Measurements from ENCODE around the gene GTF2A1. TPM values are rescaled to one million over a fixed set of nuclear protein-coding genes. Genes with fewer than 3 reads are reported as not detected.

GTF2A1 gene
- polyA plus RNA-seq, 2 donors: 3.8 to 6.2 TPM

- 75 to 85% methylated on average over 1 of the region's 1 CpG for WGBS, 2 donors
- H3K4me3 ChIP-seq (ENCODE audit: low read depth in 1 of 2, low read length in 2 of 2): no peak overlapping the region
Measured at GRCh38 chr14:81157431-81157830, 63.3 kb downstream of the GTF2A1 start.

GRCh38 chr14:81153187-81153586 is 67.6 kb downstream of the GTF2A1 start:
- Histone ChIP-seq H3K9me3 (ENCODE audit: control insufficient read depth in 2 of 2, insufficient read depth in 1 of 2, low read depth in 1 of 2, low read length in 1 of 2) (no peaks in the 10 kb centered on the region), H3K4me3 (ENCODE audit: low read depth in 1 of 2, low read length in 2 of 2) (no peak overlapping the region), H3K36me3 (ENCODE audit: control insufficient read depth in 2 of 2, insufficient read depth in 2 of 2, low read length in 1 of 2) (no peaks in the 10 kb centered on the region), H3K4me1 (ENCODE audit: control insufficient read depth in 2 of 2, insufficient read depth in 2 of 2, low read length in 1 of 2) (no peaks in the 10 kb centered on the region), H3K27ac (ENCODE audit: low read depth in 2 of 2, low read length in 1 of 2) (no peak overlapping the region), H3K27me3 (ENCODE audit: control insufficient read depth in 1 of 2, insufficient read depth in 2 of 2, low read length in 2 of 2) (no peaks in the 10 kb centered on the region)
- WGBS, 2 donors: 70 to 79% methylated on average over 1 of the region's 1 CpG

More at GRCh38 chr14:81157431-81157830, 63.3 kb downstream of the GTF2A1 start:
- Histone ChIP-seq H3K27me3 (ENCODE audit: control insufficient read depth in 1 of 2, insufficient read depth in 2 of 2, low read length in 2 of 2) (no peaks in the 10 kb centered on the region), H3K27ac (ENCODE audit: low read depth in 2 of 2, low read length in 1 of 2) (no peak overlapping the region), H3K9me3 (ENCODE audit: control insufficient read depth in 2 of 2, insufficient read depth in 1 of 2, low read depth in 1 of 2, low read length in 1 of 2) (no peaks in the 10 kb centered on the region), H3K36me3 (ENCODE audit: control insufficient read depth in 2 of 2, insufficient read depth in 2 of 2, low read length in 1 of 2) (no peaks in the 10 kb centered on the region), H3K4me1 (ENCODE audit: control insufficient read depth in 2 of 2, insufficient read depth in 2 of 2, low read length in 1 of 2) (no peaks in the 10 kb centered on the region)

- H3K27ac ChIP-seq (ENCODE audit: low read depth in 2 of 2, low read length in 1 of 2): no peak overlapping the region
- no peak overlapping the region for H3K4me3 ChIP-seq (ENCODE audit: low read depth in 1 of 2, low read length in 2 of 2)
- no peaks in the 10 kb centered on the region for H3K9me3 ChIP-seq (ENCODE audit: control insufficient read depth in 2 of 2, insufficient read depth in 1 of 2, low read depth in 1 of 2, low read length in 1 of 2)
- 69 to 80% methylated on average over 4 of the region's 4 CpGs for WGBS, 2 donors
- H3K27me3 ChIP-seq (ENCODE audit: control insufficient read depth in 1 of 2, insufficient read depth in 2 of 2, low read length in 2 of 2): no peaks in the 10 kb centered on the region
- no peaks in the 10 kb centered on the region for H3K4me1 ChIP-seq (ENCODE audit: control insufficient read depth in 2 of 2, insufficient read depth in 2 of 2, low read length in 1 of 2)
- no peaks in the 10 kb centered on the region for H3K36me3 ChIP-seq (ENCODE audit: control insufficient read depth in 2 of 2, insufficient read depth in 2 of 2, low read length in 1 of 2)
Measured at GRCh38 chr14:81148635-81149034, 72.1 kb downstream of the GTF2A1 start.

- 55 to 71% methylated on average over 2 of the region's 2 CpGs for WGBS, 2 donors
- Histone ChIP-seq H3K4me3 (ENCODE audit: low read depth in 1 of 2, low read length in 2 of 2) (no peak overlapping the region), H3K36me3 (ENCODE audit: control insufficient read depth in 2 of 2, insufficient read depth in 2 of 2, low read length in 1 of 2) (no peaks in the 10 kb centered on the region), H3K27ac (ENCODE audit: low read depth in 2 of 2, low read length in 1 of 2) (no peak overlapping the region), H3K9me3 (ENCODE audit: control insufficient read depth in 2 of 2, insufficient read depth in 1 of 2, low read depth in 1 of 2, low read length in 1 of 2) (peaks cover 0 to 3% of the 10 kb centered on the region in 2 donors), H3K4me1 (ENCODE audit: control insufficient read depth in 2 of 2, insufficient read depth in 2 of 2, low read length in 1 of 2) (no peaks in the 10 kb centered on the region), H3K27me3 (ENCODE audit: control insufficient read depth in 1 of 2, insufficient read depth in 2 of 2, low read length in 2 of 2) (no peaks in the 10 kb centered on the region)
Measured at GRCh38 chr14:81147140-81147897, 73.4 kb downstream of the GTF2A1 start.

GRCh38 chr14:81144824-81145603 is 75.7 kb downstream of the GTF2A1 start:
- Histone ChIP-seq H3K4me1 (ENCODE audit: control insufficient read depth in 2 of 2, insufficient read depth in 2 of 2, low read length in 1 of 2) (no peaks in the 10 kb centered on the region), H3K36me3 (ENCODE audit: control insufficient read depth in 2 of 2, insufficient read depth in 2 of 2, low read length in 1 of 2) (no peaks in the 10 kb centered on the region), H3K27ac (ENCODE audit: low read depth in 2 of 2, low read length in 1 of 2) (no peak overlapping the region), H3K9me3 (ENCODE audit: control insufficient read depth in 2 of 2, insufficient read depth in 1 of 2, low read depth in 1 of 2, low read length in 1 of 2) (peaks cover 0 to 3% of the 10 kb centered on the region in 2 donors), H3K4me3 (ENCODE audit: low read depth in 1 of 2, low read length in 2 of 2) (no peak overlapping the region), H3K27me3 (ENCODE audit: control insufficient read depth in 1 of 2, insufficient read depth in 2 of 2, low read length in 2 of 2) (no peaks in the 10 kb centered on the region)
- WGBS, 2 donors: 29 to 46% methylated on average over 3 of the region's 3 CpGs

GRCh38 chr14:81143793-81144192 is 77.0 kb downstream of the GTF2A1 start:
- Histone ChIP-seq H3K4me3 (ENCODE audit: low read depth in 1 of 2, low read length in 2 of 2) (no peak overlapping the region), H3K36me3 (ENCODE audit: control insufficient read depth in 2 of 2, insufficient read depth in 2 of 2, low read length in 1 of 2) (no peaks in the 10 kb centered on the region), H3K27ac (ENCODE audit: low read depth in 2 of 2, low read length in 1 of 2) (no peak overlapping the region), H3K9me3 (ENCODE audit: control insufficient read depth in 2 of 2, insufficient read depth in 1 of 2, low read depth in 1 of 2, low read length in 1 of 2) (peaks cover 0 to 3% of the 10 kb centered on the region in 2 donors), H3K4me1 (ENCODE audit: control insufficient read depth in 2 of 2, insufficient read depth in 2 of 2, low read length in 1 of 2) (no peaks in the 10 kb centered on the region), H3K27me3 (ENCODE audit: control insufficient read depth in 1 of 2, insufficient read depth in 2 of 2, low read length in 2 of 2) (no peaks in the 10 kb centered on the region)
- 95 to 98% methylated on average over 8 of the region's 8 CpGs for WGBS, 2 donors

GRCh38 chr14:81141426-81141825 is 79.3 kb downstream of the GTF2A1 start:
- Histone ChIP-seq H3K9me3 (ENCODE audit: control insufficient read depth in 2 of 2, insufficient read depth in 1 of 2, low read depth in 1 of 2, low read length in 1 of 2) (peaks cover 0 to 3% of the 10 kb centered on the region in 2 donors), H3K27me3 (ENCODE audit: control insufficient read depth in 1 of 2, insufficient read depth in 2 of 2, low read length in 2 of 2) (no peaks in the 10 kb centered on the region), H3K27ac (ENCODE audit: low read depth in 2 of 2, low read length in 1 of 2) (no peak overlapping the region), H3K4me3 (ENCODE audit: low read depth in 1 of 2, low read length in 2 of 2) (no peak overlapping the region), H3K4me1 (ENCODE audit: control insufficient read depth in 2 of 2, insufficient read depth in 2 of 2, low read length in 1 of 2) (no peaks in the 10 kb centered on the region), H3K36me3 (ENCODE audit: control insufficient read depth in 2 of 2, insufficient read depth in 2 of 2, low read length in 1 of 2) (no peaks in the 10 kb centered on the region)
- WGBS, 2 donors: 63 to 69% methylated on average over 2 of the region's 2 CpGs

GRCh38 chr14:81138429-81138828 is 82.3 kb downstream of the GTF2A1 start:
- H3K27me3 ChIP-seq (ENCODE audit: control insufficient read depth in 1 of 2, insufficient read depth in 2 of 2, low read length in 2 of 2): no peaks in the 10 kb centered on the region
- peaks cover 0 to 2% of the 10 kb centered on the region in 2 donors for H3K9me3 ChIP-seq (ENCODE audit: control insufficient read depth in 2 of 2, insufficient read depth in 1 of 2, low read depth in 1 of 2, low read length in 1 of 2)
- WGBS, 2 donors: 85 to 93% methylated on average over 6 of the region's 6 CpGs
- no peak overlapping the region for H3K27ac ChIP-seq (ENCODE audit: low read depth in 2 of 2, low read length in 1 of 2)
- H3K4me1 ChIP-seq (ENCODE audit: control insufficient read depth in 2 of 2, insufficient read depth in 2 of 2, low read length in 1 of 2): no peaks in the 10 kb centered on the region
- no peak overlapping the region for H3K4me3 ChIP-seq (ENCODE audit: low read depth in 1 of 2, low read length in 2 of 2)
- H3K36me3 ChIP-seq (ENCODE audit: control insufficient read depth in 2 of 2, insufficient read depth in 2 of 2, low read length in 1 of 2): no peaks in the 10 kb centered on the region

- 61 to 68% methylated on average over 2 of the region's 2 CpGs for WGBS, 2 donors
- H3K27me3 ChIP-seq (ENCODE audit: control insufficient read depth in 1 of 2, insufficient read depth in 2 of 2, low read length in 2 of 2): no peaks in the 10 kb centered on the region
- H3K4me3 ChIP-seq (ENCODE audit: low read depth in 1 of 2, low read length in 2 of 2): no peak overlapping the region
- H3K9me3 ChIP-seq (ENCODE audit: control insufficient read depth in 2 of 2, insufficient read depth in 1 of 2, low read depth in 1 of 2, low read length in 1 of 2): no peaks in the 10 kb centered on the region
- no peaks in the 10 kb centered on the region for H3K36me3 ChIP-seq (ENCODE audit: control insufficient read depth in 2 of 2, insufficient read depth in 2 of 2, low read length in 1 of 2)
- H3K4me1 ChIP-seq (ENCODE audit: control insufficient read depth in 2 of 2, insufficient read depth in 2 of 2, low read length in 1 of 2): no peaks in the 10 kb centered on the region
- no peak overlapping the region for H3K27ac ChIP-seq (ENCODE audit: low read depth in 2 of 2, low read length in 1 of 2)
Measured at GRCh38 chr14:81137316-81137715, 83.4 kb downstream of the GTF2A1 start.
